Activated CD8-positive, alpha-beta memory T cell treated with anti-CD3 and anti-CD28 coated beads for 1 hour (primary cell): ENCODE measurements around the gene SNAP47.

ENCODE experiments used
- DNase-seq, 2 donors: peaks; one replicate each; pipeline ENCODE4 v3.0.0-alpha.2; 2020; ENCODE audit warnings: low read depth in 1 of 2; ENCODE audit errors: extremely low read depth in 1 of 2

SNAP47 gene

DNA sequence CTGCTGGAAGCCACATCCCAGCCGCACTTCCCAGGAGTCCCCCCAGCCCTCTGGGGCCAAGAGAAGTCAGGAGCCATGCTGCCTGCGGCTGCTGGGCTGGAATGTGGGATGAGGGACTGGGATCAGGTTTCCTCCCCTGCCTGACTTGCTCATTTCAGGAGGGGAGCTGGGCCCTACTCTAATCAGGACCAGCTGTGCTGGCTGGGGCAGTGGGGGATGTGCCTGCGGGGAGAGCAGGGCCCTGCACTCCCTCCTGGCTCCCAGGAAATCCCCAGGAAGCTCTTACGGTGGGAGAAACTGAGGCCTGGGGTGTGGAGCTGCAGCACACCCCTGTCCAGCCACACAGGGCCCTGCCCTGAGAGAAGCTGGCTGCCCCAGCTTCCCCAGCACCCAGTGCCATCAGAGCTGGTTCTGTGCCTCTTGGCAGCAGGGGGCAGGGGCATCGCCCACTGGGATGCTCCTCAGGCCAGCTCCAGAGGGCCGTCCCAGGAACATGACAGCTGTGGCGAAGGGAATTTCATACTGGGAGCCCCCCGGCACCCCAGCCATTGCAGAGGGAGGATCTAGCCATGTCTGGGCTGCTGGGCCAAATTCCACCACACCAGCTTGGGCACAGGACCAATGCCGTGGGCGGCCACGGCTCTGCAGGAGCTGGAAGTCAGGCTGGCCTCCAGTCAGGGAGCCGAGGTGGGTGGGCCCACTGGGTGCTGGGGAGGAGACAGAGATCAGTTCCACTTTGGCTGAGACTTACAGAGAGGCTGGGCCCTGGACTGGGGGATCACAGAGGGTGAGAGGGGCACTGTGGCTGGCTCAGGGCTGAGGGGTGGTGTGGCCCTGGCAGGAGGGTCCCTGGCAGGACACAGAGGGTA lies 58.9 kb downstream of the SNAP47 start:
- DNase-seq, result no peak

DNA sequence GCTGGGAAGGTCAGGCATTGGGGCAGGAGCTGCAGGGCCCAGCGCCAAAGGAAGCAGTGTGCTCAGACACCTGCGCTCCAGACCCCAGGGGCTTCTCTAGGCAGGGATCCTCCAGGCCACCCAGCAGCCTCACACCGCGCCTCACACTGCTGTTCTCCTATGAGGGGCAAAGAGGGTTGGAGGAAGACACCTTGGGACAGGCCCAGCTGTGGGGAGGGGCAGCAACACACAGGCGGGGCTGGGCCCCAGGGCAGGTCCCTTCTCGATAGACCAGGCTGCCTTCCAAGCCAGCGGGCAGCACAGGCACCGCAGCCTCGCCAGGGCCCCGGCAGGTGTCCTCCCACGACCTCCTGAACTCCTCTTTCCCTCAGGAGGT lies 59.6 kb downstream of the SNAP47 start:
- DNase-seq, result no peak

DNA sequence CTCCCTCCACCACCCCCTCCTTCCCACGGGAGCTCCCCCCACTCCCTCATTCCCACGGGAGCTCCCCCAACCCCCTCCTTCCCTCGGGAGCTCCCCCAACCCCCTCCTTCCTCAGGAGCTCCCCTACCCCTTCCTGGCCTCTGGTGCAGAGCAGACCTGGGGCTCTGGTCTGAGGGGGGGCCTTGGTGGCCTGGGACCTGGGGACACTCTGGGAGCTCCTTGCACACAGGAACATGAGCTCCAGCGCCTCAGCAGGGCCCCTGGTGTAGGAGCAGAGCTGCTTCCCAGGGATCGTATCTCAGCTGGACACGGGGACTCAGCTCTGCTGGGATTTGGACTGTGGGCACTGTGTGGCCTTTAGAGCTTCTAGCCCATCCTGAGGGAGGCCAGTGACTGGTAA lies 60.5 kb downstream of the SNAP47 start:
- DNase-seq, result no peak

DNA sequence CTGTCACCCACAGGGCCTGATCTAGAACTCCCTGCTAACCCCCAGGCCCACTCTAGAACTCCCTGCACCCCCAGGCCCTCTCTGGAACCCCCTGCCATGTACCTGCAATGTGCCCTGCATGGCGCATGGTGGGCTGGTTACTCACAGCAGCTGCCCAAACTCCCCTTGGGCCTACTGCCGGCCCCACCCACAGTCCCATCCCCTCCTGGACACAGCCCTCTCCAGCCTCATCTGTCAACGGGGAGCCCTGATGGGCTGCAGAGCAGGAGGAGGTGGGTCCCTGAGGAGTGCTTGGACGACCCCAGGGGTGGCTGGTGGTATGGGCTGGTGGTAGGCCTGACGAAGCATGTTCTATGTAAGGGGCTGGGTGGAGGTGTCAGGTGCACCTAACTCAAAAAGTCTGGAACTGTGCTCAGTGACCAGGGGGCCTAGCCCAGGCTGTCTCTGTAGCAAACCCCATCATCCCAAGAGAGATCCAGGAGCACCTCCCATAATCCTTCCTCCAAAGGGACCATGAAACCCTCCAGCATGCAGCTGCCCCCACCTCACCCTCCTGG lies 61.2 kb downstream of the SNAP47 start:
- no peak for DNase-seq

DNA sequence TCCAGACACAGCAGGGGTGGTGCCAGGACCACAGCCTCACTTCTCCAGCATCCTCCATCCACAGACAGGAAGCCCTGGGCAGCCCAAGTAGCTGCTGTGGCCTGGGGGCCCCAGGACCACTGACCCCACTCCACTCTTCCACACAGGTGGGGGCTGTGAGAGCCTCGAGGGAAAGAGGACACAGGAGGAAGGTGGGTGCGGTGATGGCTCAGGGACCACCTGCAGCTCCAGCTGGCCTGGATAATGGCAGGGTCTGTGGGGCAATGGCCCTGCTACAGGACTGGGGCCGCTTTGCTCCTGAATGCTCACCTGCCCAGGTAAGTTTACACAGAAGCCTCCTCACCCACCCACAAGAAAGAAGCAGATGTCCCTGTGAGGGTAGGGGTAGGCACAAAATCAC lies 61.9 kb downstream of the SNAP47 start:
- no peak for DNase-seq

DNA sequence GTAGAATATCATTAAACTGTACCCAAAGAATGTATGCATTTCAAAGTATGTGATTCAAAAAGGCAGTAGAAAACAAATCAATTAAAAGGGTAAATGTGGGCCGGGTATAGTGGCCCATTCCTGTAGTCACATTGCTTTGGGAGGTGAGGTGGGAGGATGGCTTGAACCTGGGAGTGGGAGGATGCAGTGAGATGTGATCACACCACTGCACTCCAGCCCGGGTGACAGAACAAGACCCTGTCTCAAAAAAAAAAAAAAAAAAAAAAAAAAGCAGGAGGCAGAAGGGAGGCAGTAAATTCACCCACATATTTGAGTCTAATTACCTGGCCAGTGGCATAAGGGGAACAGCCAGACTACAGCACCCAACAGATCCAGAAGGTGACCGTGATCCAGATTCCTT lies 62.4 kb downstream of the SNAP47 start:
- DNase-seq, result no peak

DNA sequence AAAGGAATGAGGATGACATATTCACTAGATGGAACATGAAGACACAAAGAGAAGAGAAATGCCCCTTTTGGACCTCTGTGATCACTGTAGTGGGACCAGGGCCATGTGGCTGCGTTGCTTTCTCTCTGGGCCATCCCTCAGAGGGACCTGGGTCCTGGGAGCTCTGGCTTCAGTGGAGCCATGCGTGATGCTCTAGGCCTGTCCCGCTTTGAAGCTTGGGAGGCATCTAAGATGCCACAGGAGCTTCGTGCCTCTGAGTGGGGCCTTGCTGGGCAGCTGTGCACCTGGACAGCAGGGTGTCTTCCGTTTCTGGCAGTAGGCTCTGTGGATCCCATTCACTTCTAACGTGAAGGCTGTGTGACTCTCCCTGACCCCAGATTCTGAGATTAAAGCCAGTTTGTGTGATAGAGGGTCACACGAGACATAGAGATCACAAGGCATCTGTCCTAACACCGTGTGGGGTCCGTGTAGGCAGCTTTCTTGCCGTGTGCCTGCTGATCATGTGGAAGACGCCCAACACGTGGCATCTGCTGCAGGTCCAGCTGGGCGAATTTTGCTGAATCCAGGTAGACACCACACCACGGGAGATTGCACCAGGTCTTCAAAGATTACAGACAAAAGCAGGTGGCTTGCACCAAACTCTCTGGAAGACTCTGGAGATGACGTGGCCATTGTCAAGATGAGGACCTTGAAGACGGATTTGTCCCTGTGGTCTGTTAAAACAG lies 63.0 kb downstream of the SNAP47 start:
- DNase-seq, result no peak

DNA sequence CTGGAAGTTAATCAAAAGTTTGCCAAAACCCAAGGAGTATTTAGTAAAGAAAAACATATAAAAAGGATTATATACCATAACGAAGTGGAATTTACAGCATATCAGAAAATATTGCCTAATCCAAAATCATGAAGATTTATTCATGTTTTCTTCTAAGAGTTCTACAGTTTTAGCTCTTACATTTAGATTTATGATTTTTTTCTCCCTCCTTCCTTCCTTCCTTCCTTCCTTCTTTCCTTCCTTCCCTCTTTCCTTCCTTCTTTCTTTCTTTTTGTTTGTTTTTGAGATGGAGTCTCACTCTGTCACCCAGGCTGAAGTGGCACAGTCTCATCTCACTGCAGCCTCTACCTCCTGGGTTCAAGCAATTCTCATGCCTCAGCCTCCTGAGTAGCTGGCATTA lies 64.5 kb downstream of the SNAP47 start:
- DNase-seq, result no peak

DNA sequence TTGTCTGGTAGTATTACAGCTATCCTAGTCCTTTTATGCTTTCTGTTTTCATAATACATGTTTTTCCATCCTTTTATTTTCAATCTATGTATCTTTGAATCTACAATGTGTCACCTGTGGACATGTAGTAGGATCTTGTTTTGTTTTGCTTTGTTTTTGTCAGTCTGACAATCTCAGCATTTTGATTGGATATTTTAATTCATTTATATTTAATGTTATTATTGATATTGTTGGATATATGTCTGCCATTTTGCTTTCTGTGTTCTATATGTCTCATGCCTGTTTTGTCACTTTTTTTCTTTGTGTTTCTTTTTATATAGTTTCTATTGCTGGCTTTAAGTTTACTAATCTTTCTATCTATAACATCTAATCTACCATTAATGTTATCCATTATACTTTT lies 68.7 kb downstream of the SNAP47 start:
- DNase-seq, result no peak

DNA sequence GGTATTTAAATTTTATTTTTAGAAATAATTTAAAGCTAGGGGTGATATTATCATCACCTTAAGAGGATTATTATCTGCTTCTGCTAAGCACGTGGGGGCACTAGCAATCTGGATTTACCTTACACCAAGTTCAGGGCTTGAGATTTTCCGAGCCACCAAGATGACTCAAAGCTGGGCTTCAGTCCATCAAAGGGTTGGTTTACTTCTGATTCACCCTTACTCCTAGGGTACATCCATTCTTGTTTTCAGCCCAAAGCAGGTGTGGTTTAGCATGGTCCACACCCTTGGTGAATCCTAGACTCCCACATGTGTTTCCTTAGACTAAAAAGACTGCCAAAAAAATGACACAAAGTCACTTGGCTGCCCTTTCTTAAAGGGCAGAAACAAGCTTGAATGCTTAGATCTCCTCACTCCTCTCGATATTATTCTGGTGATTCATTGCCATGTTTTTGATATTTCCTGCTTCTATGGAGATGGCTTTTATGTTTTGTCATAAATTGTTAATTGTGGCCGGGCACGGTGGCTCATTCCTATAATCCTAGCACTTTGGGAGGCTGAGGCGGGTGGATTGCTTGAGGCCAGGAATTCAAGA lies 70.5 kb downstream of the SNAP47 start:
- no peak for DNase-seq

DNA sequence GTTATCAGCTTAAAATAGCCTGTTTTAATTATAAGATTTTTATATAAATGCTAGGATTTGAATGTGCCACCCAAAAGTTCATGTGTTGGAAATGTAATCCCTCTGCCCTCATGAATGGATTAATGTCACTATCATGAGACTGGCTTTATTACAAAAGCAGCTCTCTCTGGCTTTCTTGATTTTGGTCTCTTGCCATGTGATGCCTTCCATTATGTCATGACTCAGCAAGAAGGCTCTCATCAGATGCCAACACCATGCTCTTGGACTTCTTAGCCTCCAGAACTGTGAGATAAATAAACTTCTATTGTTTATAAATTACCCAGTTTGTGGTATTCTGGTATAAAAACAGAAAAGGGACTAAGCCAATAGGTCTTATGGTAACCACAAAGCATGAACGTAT lies 73.3 kb downstream of the SNAP47 start:
- DNase-seq, result no peak

DNA sequence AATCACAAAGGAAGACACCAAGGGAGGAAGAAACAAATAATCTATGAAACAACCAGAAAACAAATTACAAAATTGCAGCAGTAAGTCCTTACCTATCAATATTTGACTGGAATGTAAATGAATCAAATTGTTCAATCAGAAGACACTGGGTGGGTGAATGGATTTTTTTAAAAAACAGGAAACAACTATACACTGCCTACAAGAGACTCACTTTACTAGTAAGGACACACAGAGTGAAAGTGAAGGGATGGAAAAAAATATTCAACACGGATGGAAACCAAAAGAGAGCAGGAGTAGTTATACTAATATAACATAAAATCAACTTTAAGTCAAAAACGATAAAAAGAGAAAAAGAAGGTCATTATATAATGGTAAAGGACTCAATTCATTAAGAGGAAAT lies 73.8 kb downstream of the SNAP47 start:
- DNase-seq, result no peak

DNA sequence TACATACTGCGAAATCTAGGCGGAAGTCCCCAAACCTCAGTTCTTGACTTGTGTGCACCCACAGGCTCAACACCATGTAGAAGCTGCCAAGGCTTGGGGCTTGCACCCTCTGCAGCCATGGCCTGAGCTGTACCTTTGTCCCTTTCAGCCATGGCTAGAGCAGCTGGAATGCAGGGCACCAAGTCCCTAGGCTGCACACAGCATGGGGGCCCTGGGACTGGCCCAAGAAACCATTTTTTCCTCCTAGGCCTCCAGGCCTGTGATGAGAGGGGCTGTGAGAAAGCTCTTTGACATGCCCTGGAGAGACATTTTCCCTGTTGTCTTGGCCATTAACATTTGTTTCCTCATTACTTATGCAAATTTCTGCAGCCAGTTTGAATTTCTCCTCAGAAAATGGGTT lies 78.7 kb downstream of the SNAP47 start:
- no peak for DNase-seq

DNA sequence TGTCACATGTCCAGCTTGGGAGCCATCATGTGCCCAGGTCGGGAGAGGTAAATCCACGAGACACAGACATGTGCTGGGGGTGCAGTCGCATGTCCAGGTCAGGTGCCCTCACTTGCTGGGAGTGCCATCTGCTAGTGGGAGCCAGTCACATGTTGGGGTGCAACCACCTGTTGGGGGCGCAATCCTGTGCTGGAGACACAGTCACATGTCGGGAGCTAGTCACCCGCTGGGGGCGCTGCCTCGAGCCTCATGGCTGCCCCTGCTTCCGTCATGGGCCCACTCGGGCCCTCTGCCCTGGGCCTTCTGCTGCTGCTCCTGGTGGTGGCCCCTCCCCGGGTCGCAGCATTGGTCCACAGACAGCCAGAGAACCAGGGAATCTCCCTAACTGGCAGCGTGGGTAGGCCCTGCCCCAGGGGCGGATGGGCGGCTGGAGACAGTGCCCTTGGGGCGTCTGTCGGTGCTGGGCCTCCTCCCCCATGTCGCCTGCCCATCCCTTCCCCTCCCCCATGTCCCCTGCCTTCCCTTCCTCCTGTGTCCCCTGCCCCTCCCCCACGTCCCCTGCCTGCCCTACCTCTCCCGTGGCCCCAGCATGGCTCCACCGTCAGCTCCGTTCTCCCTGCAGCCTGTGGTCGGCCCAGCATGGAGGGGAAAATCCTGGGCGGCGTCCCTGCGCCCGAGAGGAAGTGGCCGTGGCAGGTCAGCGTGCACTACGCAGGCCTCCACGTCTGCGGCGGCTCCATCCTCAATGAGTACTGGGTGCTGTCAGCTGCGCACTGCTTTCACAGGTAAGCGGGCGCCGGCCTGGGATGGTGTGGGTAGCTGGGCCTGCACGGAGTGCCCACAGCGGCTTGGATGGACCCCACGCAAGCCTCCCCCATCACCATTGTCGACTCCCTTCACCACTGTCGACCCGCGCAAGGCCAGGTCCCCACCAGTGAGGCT lies 80.5 kb downstream of the SNAP47 start, which contains the start of gene PRSS38:
TSS of gene PRSS38 (plus strand) at position 208 of the 942 bp plus-strand sequence. CDS start at position 250, 42 bp downstream.
- no peak for DNase-seq

DNA sequence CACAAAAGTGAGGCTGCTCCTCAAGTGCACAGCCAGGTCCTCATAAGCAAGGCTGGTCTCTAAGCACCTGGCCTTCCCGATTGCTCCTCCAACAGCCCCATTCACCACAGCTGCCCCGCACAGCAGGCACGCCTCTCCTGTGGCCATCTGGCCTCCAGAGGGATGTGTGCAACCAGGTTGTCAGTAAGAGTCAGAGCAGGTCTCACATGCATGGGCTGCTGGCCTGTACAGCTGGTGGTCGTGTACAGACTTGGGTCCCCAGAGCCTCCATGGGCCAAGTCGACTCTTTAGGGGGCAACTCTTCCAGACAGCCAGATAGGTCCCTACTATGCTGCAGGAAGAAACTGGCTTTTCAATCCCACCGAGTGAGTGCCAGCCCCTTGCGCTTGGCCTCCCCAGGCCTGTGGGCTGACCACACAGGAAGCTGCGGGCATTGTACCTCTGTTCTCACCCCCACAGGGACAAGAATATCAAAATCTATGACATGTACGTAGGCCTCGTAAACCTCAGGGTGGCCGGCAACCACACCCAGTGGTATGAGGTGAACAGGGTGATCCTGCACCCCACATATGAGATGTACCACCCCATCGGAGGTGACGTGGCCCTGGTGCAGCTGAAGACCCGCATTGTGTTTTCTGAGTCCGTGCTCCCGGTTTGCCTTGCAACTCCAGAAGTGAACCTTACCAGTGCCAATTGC lies 81.7 kb downstream of the SNAP47 start:
- DNase-seq, result no peak

DNA sequence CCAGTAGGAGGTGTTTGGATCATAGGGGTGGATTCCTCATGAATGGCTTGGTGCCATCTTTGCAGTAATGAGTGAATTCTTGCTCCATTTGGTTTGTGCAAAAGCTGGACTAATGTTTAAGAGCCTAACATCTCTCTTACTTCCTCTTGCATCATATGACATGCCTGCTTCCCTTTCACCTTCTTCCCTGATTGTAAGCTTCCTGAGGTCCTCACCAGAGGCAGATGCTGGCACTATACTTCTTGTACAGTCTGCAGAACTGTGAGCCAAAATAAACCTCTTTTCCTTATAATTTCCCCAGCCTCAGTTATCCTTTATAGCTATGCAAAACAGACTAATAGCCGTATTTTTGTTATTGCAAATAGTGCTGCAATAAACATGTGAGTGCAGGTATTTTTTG lies 88.3 kb downstream of the SNAP47 start:
- DNase-seq, result no peak

DNA sequence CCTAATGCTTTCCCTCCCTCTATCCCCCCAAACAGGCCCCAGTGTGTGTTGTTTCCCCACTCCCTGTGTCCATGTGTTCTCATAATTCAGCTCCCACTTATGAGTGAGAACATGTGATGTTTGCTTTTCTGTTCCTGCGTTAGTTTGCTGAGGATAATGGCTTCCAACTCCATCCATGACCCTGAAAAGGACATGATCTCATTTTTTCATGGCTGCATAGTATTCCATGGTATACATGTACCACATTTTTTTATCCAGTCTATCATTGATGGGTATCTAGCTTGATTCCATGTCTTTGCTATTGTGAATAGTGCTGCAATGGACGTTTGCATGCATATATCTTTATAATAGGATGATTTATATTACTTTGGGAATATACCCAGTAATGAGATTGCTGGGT lies 89.0 kb downstream of the SNAP47 start:
- no peak for DNase-seq

DNA sequence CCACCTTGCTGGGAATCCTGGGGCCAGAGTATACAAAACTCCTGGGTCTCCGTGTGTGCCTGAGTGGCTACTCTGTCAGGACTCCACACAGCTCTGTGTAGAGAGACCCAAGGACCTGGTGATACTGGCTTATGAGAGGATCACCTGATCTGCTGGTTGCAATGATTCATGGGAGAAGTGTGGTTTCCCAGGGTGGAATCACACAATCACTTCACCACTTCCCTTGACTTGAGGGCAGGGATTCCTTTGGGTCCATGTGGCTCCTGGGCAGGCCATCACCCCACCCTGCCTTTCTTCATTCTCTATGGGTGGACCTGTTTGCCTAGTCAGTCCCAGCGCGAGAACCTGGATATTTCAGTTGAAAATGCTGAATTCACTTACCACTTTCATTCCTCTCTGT lies 93.6 kb downstream of the SNAP47 start:
- DNase-seq, result no peak
